ENCODE measurements around the gene TSPAN31. TPM values are rescaled to one million over a fixed set of nuclear protein-coding genes. Genes with fewer than 3 reads are reported as not detected.

TSPAN31 gene
- total and polyA plus RNA-seq, 9 of the 15 experiments (the other 6 are each of a cell fraction or from before 2014, with no cell fraction given), result 11.3 to 26.4 (median 14.3) TPM

- TF ChIP-seq, protein P1, sequence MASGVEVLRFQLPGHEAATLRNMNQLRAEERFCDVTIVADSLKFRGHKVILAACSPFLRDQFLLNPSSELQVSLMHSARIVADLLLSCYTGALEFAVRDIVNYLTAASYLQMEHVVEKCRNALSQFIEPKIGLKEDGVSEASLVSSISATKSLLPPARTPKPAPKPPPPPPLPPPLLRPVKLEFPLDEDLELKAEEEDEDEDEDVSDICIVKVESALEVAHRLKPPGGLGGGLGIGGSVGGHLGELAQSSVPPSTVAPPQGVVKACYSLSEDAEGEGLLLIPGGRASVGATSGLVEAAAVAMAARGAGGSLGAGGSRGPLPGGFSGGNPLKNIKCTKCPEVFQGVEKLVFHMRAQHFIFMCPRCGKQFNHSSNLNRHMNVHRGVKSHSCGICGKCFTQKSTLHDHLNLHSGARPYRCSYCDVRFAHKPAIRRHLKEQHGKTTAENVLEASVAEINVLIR (CRISPR knock-in tag; IDR thresholded peaks at IDR 0.05), result peak; percentile 96
- 0 out of 2 replicates have a peak, but pooled peaks have one; percentile 41 for TF ChIP-seq KLF13 (tag; IDR thresholded peaks at IDR 0.05; ENCODE audit: borderline replicate concordance, low read depth)
- TF ChIP-seq, protein P2, sequence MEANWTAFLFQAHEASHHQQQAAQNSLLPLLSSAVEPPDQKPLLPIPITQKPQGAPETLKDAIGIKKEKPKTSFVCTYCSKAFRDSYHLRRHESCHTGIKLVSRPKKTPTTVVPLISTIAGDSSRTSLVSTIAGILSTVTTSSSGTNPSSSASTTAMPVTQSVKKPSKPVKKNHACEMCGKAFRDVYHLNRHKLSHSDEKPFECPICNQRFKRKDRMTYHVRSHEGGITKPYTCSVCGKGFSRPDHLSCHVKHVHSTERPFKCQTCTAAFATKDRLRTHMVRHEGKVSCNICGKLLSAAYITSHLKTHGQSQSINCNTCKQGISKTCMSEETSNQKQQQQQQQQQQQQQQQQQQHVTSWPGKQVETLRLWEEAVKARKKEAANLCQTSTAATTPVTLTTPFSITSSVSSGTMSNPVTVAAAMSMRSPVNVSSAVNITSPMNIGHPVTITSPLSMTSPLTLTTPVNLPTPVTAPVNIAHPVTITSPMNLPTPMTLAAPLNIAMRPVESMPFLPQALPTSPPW (CRISPR knock-in tag; IDR thresholded peaks at IDR 0.05), result peak; percentile 85
- TF ChIP-seq MTA3 (IDR thresholded peaks at IDR 0.05; ENCODE audit: borderline replicate concordance), result peak; percentile 99
- TF ChIP-seq TAF1 (IDR thresholded peaks at IDR 0.05; ENCODE audit: control insufficient read depth, extremely low read depth, insufficient read depth, low read length, severe bottlenecking), result peak; percentile 2
- TF ChIP-seq, protein P3, sequence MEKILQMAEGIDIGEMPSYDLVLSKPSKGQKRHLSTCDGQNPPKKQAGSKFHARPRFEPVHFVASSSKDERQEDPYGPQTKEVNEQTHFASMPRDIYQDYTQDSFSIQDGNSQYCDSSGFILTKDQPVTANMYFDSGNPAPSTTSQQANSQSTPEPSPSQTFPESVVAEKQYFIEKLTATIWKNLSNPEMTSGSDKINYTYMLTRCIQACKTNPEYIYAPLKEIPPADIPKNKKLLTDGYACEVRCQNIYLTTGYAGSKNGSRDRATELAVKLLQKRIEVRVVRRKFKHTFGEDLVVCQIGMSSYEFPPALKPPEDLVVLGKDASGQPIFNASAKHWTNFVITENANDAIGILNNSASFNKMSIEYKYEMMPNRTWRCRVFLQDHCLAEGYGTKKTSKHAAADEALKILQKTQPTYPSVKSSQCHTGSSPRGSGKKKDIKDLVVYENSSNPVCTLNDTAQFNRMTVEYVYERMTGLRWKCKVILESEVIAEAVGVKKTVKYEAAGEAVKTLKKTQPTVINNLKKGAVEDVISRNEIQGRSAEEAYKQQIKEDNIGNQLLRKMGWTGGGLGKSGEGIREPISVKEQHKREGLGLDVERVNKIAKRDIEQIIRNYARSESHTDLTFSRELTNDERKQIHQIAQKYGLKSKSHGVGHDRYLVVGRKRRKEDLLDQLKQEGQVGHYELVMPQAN (IDR thresholded peaks at IDR 0.05; ENCODE audit: borderline replicate concordance), result no peak
- TF ChIP-seq FOXA3 (CRISPR knock-in tag; conservative IDR thresholded peaks at IDR 0.05 in 1 of 2, IDR thresholded peaks at IDR 0.05 in 1 of 2), result no peak
- no peak for TF ChIP-seq TAF9B (IDR thresholded peaks at IDR 0.05; ENCODE audit: partially characterized antibody)
- no peak for TF ChIP-seq ZNF140 (CRISPR knock-in tag; IDR thresholded peaks at IDR 0.05)
- TF ChIP-seq HNRNPK (IDR thresholded peaks at IDR 0.05; ENCODE audit: low read depth, low read length, poor library complexity, severe bottlenecking), result no peak
- TF ChIP-seq, protein P4, sequence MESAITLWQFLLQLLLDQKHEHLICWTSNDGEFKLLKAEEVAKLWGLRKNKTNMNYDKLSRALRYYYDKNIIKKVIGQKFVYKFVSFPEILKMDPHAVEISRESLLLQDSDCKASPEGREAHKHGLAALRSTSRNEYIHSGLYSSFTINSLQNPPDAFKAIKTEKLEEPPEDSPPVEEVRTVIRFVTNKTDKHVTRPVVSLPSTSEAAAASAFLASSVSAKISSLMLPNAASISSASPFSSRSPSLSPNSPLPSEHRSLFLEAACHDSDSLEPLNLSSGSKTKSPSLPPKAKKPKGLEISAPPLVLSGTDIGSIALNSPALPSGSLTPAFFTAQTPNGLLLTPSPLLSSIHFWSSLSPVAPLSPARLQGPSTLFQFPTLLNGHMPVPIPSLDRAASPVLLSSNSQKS (CRISPR knock-in tag; IDR thresholded peaks at IDR 0.05), result no peak
- TF ChIP-seq RFX1 (IDR thresholded peaks at IDR 0.05), result no peak
- no peak for TF ChIP-seq GATAD2B (IDR thresholded peaks at IDR 0.05; ENCODE audit: borderline replicate concordance)
- TF ChIP-seq TRIM28 (IDR thresholded peaks at IDR 0.05), result no peak
- TF ChIP-seq ZFX (CRISPR knock-in tag; IDR thresholded peaks at IDR 0.05), result 0 out of 2 replicates have a peak, but pooled peaks have one; percentile 52
- TF ChIP-seq GABPB1 (CRISPR knock-in tag; IDR thresholded peaks at IDR 0.05), result peak; percentile 24; the same call in 1 of the 2 replicates
- TF ChIP-seq ZNF766 (CRISPR knock-in tag; conservative IDR thresholded peaks at IDR 0.05), result peak; percentile 74; the same call in 1 of the 2 replicates
- no peak for TF ChIP-seq ZNF551 (CRISPR knock-in tag; IDR thresholded peaks at IDR 0.05)
- TF ChIP-seq PML (IDR thresholded peaks at IDR 0.05; ENCODE audit: low read length), result no peak
These were observed 554 bp upstream of the TSPAN31 start (continued) for GRCh38 chr12:57744194-57744776.

Data from K562 (cell line).